ENCODE measurements around the gene THNSL1.
A peak's percentile ranks its signal among the peaks of the same experiment; 100 is the strongest.

THNSL1 gene

GRCh38 chr10:24995072-24995471 lies 21.3 kb upstream of the THNSL1 start:
- TF ChIP-seq NFIC (IDR thresholded peaks at IDR 0.05) (no peak), TEAD4 (IDR thresholded peaks at IDR 0.05) (no peak), CREB1 (IDR thresholded peaks at IDR 0.05; ENCODE audit: low read depth) (no peak), MAX (IDR thresholded peaks at IDR 0.05) (no peak), EP300 (IDR thresholded peaks at IDR 0.05; ENCODE audit: borderline replicate concordance) (no peak), FOXM1 (IDR thresholded peaks at IDR 0.05; ENCODE audit: borderline replicate concordance, low read depth) (no peak), TAF1 (IDR thresholded peaks at IDR 0.05; ENCODE audit: low read depth) (no peak)

GRCh38 chr10:24998044-24998443 lies 18.4 kb upstream of the THNSL1 start:
- TF ChIP-seq EGR1 (IDR thresholded peaks at IDR 0.05), result no peak
- no peak for TF ChIP-seq NFIC (IDR thresholded peaks at IDR 0.05)
- TF ChIP-seq TCF12 (IDR thresholded peaks at IDR 0.05; ENCODE audit: low read depth), result no peak
- TF ChIP-seq TEAD4 (IDR thresholded peaks at IDR 0.05), result no peak
- TF ChIP-seq MAX (IDR thresholded peaks at IDR 0.05), result no peak
- TF ChIP-seq TAF1 (IDR thresholded peaks at IDR 0.05; ENCODE audit: low read depth), result no peak
- TF ChIP-seq EP300 (IDR thresholded peaks at IDR 0.05; ENCODE audit: borderline replicate concordance), result no peak
- TF ChIP-seq REST (IDR thresholded peaks at IDR 0.05; ENCODE audit: low read depth), result no peak
- TF ChIP-seq RAD21 (IDR thresholded peaks at IDR 0.05; ENCODE audit: low read depth), result no peak
- TF ChIP-seq USF1 (IDR thresholded peaks at IDR 0.05), result no peak
- no peak for TF ChIP-seq CREB1 (IDR thresholded peaks at IDR 0.05; ENCODE audit: low read depth)
- TF ChIP-seq FOXM1 (IDR thresholded peaks at IDR 0.05; ENCODE audit: borderline replicate concordance, low read depth), result no peak
- no peak for TF ChIP-seq ZBTB7A (IDR thresholded peaks at IDR 0.05; ENCODE audit: low read depth)
- no peak for TF ChIP-seq YY1 (IDR thresholded peaks at IDR 0.05; ENCODE audit: low read depth)
- TF ChIP-seq CEBPB (IDR thresholded peaks at IDR 0.05), result no peak

DNA sequence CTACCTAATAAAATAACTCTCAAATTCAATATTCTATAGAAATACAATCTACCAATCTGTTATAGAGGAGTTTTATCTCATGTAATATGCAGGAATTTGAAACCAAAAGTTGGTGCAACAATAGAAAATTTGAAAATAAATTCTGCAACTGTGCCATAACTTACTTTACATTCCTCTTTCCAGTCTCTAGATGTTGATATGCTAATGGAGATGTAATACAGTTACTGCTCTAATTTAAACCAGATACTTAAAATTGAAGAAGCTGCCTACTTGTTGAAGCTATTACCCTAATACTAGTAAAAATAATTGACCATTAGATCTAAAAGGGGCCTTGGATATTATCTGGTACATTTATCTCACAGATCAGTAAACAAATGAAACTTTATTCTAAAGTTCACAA lies 1.8 kb upstream of the THNSL1 start:
- no peak for TF ChIP-seq YY1 (IDR thresholded peaks at IDR 0.05; ENCODE audit: low read depth)

GRCh38 chr10:25015828-25016375 lies 510 bp upstream of the THNSL1 start, which contains the start of gene ENKUR:
TSS of gene ENKUR (minus strand) at chr10:25016158. CDS start at chr10:25015936, 222 bp downstream.
- TF ChIP-seq FOXM1 (IDR thresholded peaks at IDR 0.05; ENCODE audit: borderline replicate concordance, low read depth), result peak; percentile 30; the same call in 1 of the 2 replicates
- no peak for TF ChIP-seq TCF12 (IDR thresholded peaks at IDR 0.05; ENCODE audit: low read depth)

DNA sequence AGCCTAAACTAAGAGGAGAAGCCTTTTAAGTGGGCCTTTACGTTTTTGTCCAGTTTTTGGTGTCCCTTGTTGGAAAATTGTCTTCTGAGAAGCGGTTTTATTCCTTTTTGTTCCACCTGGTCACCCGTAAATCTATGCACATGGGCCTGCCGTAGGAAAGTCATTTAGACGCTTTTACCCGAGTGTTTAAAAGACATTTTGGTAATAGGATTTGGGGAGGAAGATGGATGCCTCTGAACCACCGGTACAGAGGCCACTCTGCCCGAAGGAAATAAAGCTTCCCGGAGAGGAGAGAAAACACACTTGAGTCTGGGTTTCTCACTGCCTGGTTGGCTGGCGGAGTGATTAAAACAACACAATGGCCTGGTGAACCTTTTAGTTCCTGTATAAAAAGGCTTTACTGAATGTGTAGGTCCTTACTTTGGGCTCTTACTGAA lies 760 bp downstream of the THNSL1 start:
- TF ChIP-seq TAF1 (IDR thresholded peaks at IDR 0.05; ENCODE audit: low read depth), result no peak
- no peak for TF ChIP-seq TEAD4 (IDR thresholded peaks at IDR 0.05)
- TF ChIP-seq MAX (IDR thresholded peaks at IDR 0.05), result no peak
- no peak for TF ChIP-seq YY1 (IDR thresholded peaks at IDR 0.05; ENCODE audit: low read depth)
- TF ChIP-seq RAD21 (IDR thresholded peaks at IDR 0.05; ENCODE audit: low read depth), result no peak
- TF ChIP-seq EP300 (IDR thresholded peaks at IDR 0.05; ENCODE audit: borderline replicate concordance), result no peak
- no peak for TF ChIP-seq NFIC (IDR thresholded peaks at IDR 0.05)
- TF ChIP-seq TCF12 (IDR thresholded peaks at IDR 0.05; ENCODE audit: low read depth), result no peak
- no peak for TF ChIP-seq FOXM1 (IDR thresholded peaks at IDR 0.05; ENCODE audit: borderline replicate concordance, low read depth)

DNA sequence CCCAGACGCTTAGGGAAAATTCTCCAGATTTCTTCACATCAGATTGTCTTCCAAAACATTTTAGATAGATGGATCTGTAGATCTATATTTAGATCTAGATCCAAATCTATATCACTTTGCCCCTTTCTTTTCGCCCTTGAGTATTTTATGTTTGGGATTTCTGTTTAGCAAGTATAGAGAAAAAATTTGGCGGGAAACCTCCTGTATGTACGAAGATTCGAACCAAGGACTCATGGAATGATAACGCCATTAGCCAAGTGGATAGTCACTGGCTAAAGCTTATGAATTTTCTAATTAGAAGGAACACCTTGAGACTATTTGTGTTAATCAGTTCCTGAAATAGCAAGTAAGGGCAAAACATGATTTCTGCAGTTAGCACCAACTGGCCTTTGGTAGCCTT lies 1.2 kb downstream of the THNSL1 start:
- no peak for TF ChIP-seq EP300 (IDR thresholded peaks at IDR 0.05; ENCODE audit: borderline replicate concordance)
- no peak for TF ChIP-seq TEAD4 (IDR thresholded peaks at IDR 0.05)
- TF ChIP-seq EGR1 (IDR thresholded peaks at IDR 0.05), result no peak
- no peak for TF ChIP-seq TAF1 (IDR thresholded peaks at IDR 0.05; ENCODE audit: low read depth)
- TF ChIP-seq TCF12 (IDR thresholded peaks at IDR 0.05; ENCODE audit: low read depth), result no peak
- no peak for TF ChIP-seq NFIC (IDR thresholded peaks at IDR 0.05)
- TF ChIP-seq USF1 (IDR thresholded peaks at IDR 0.05), result no peak
- TF ChIP-seq CEBPB (IDR thresholded peaks at IDR 0.05), result no peak
- no peak for TF ChIP-seq ZBTB7A (IDR thresholded peaks at IDR 0.05; ENCODE audit: low read depth)
- TF ChIP-seq RAD21 (IDR thresholded peaks at IDR 0.05; ENCODE audit: low read depth), result no peak
- TF ChIP-seq MAX (IDR thresholded peaks at IDR 0.05), result no peak
- no peak for TF ChIP-seq REST (IDR thresholded peaks at IDR 0.05; ENCODE audit: low read depth)
- no peak for TF ChIP-seq CREB1 (IDR thresholded peaks at IDR 0.05; ENCODE audit: low read depth)
- no peak for TF ChIP-seq YY1 (IDR thresholded peaks at IDR 0.05; ENCODE audit: low read depth)
- no peak for TF ChIP-seq FOXM1 (IDR thresholded peaks at IDR 0.05; ENCODE audit: borderline replicate concordance, low read depth)
